Mucosa of descending colon (tissue), 3 donors: Measurements from ENCODE around the gene PPM1B. TPM values are rescaled to one million over a fixed set of nuclear protein-coding genes. Genes with fewer than 3 reads are reported as not detected.

Experiments used
- ATAC-seq: fragments of 200-7000 bp; cut with Tn5 transposase; one replicate; pipeline ENCODE4 v1.9.1; 2020; ENCODE audit warnings: mild to moderate bottlenecking, moderate library complexity
- DNase-seq, 3 donors: peaks; one replicate each; pipeline ENCODE4 v3.0.0-alpha.2; 2020
- H3K36me3 ChIP-seq: fragments of 200-600 bp; one replicate; pipeline ENCODE4 v1.8.0; 2021; ENCODE audit warnings: low read depth, mild to moderate bottlenecking
- H3K4me1 ChIP-seq: fragments of 200-600 bp; one replicate; pipeline ENCODE4 v1.8.0; 2021; ENCODE audit warnings: low read depth, mild to moderate bottlenecking
- H3K4me3 ChIP-seq: fragments of 200-600 bp; one replicate; pipeline ENCODE4 v1.8.0; 2021; ENCODE audit warnings: mild to moderate bottlenecking
- H3K9me3 ChIP-seq: fragments of 200-600 bp; one replicate; pipeline ENCODE4 v1.8.0; 2021; ENCODE audit warnings: mild to moderate bottlenecking
- CTCF ChIP-seq: fragments of 200-600 bp; IDR thresholded peaks from one replicate; pipeline ENCODE4 v1.8.0; 2022; ENCODE audit warnings: antibody characterized with exemption, mild to moderate bottlenecking
- intact Hi-C, 2 donors: fragments of 100-400 bp; cut with DNase I in 1 of 2; cut with micrococcal nuclease in 1 of 2; formaldehyde crosslinking; loops; one replicate each; pipeline versions ENCODE4 v1.11.0 to v1.11.1; 2022; cut with DNase I, micrococcal nuclease
- total RNA-seq, 3 donors: library from RNA; stranded (reverse); fragmentation: NEBNext Ultra II Directional in 2 of 3; extraction: Animal tissue kit (Norgen Biotek cat#: 25700) in 2 of 3; gene quantifications; one replicate each; pipeline versions ENCODE4 v1.2.1 to v1.2.4, GENCODE V29; 2021 to 2023
- donor health status: DM: no; HTN: no; CAD: no; lungs with moderate emphysema.
- donor health status: DM: no; HTN: no; CAD: no.
- donor health status: DM: no; HTN: yes; CAD: no.

PPM1B gene
- total RNA-seq, 3 donors from 2014 or later, result 59.8 to 75.4 (median 65.2) TPM

DNA sequence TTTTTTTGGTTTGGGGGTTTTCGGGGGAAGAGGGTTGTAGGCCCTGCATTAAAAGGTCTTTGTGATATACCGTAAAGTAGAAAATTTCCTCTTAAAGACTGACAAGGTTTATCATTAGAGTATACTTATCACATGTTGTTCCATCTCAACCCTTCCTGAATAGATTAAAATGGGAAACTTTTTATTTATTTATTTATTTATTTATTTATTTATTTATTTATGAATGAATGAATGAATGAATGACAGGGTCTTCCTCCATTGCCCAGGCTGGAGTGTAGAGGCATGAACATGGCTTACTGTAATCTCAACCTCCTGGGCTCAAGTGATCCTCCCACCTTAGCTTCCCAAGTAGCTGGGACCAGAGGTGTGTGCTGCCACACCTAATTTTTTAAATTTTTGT lies 58.1 kb downstream of the PPM1B start:
- DNase-seq (no peak), ATAC-seq (no peak)
- TF ChIP-seq CTCF, result no peak
- H3K36me3 ChIP-seq, result no peaks in the 10 kb centered on the region
- H3K9me3 ChIP-seq, result no peaks in the 10 kb centered on the region
- no peak overlapping the region for H3K4me3 ChIP-seq
- intact Hi-C loops, result no loop called here
- H3K4me1 ChIP-seq, result no peaks in the 10 kb centered on the region

GRCh38 chr2:44230378-44230777 lies 61.7 kb downstream of the PPM1B start:
- no peak for TF ChIP-seq CTCF
- no peaks in the 10 kb centered on the region for H3K4me1 ChIP-seq
- intact Hi-C loops, result no loop called here
- no peaks in the 10 kb centered on the region for H3K36me3 ChIP-seq
- DNase-seq, result no peak
- ATAC-seq, result no peak
- H3K9me3 ChIP-seq, result no peaks in the 10 kb centered on the region
- no peak overlapping the region for H3K4me3 ChIP-seq

GRCh38 chr2:44233450-44234128 lies 64.9 kb downstream of the PPM1B start:
- Histone ChIP-seq H3K4me3 (no peak overlapping the region), H3K9me3 (no peaks in the 10 kb centered on the region), H3K4me1 (no peaks in the 10 kb centered on the region), H3K36me3 (no peaks in the 10 kb centered on the region)
- DNase-seq (no peak), ATAC-seq (peak; percentile 59)
- intact Hi-C loops, result no loop called here
- TF ChIP-seq CTCF, result no peak

DNA sequence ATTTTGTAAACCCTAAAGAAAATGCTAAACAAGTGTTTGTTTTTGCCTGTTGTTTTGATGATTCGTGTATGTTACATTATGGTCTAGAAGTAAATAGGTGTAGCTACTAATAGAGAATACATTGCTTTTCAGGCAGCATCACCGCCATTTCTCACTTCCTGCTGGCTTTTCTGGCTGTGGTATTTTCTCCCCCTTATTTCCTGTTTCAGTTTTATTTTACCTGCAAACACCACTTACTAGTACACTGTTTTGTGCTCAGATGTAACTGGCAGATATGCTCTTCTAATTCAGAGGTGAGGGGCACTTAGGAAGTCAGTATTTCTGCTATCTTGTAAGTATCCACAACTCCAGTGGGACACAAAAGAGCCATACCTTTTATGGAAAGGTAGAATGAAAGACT lies 68.5 kb downstream of the PPM1B start:
- Histone ChIP-seq H3K4me1 (no peaks in the 10 kb centered on the region), H3K9me3 (no peaks in the 10 kb centered on the region), H3K36me3 (no peaks in the 10 kb centered on the region), H3K4me3 (no peak overlapping the region)
- intact Hi-C loops, result no loop called here
- DNase-seq (no peak), ATAC-seq (peak; percentile 64)
- TF ChIP-seq CTCF, result no peak

DNA sequence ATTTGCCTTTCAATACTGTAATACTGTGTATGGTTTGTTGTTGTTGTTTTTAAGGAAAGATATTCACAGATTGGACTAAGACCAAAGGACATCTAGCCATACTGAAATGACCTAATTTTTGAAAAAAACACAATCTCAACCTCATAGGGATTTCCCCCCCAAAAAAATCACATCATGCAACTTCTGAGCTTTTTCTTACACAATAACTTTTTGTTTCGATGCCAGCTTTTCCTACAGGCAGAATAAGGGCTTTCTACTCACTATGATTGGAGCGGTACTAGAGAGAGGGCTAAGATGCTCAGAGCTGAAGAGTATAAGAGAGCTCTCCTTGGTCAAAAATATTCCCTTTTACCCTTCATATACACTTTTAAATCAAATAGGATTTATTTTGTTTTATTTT lies 74.2 kb downstream of the PPM1B start:
- no peak overlapping the region for H3K4me3 ChIP-seq
- intact Hi-C loops, result loop anchor here in 1 of 2 donors (10.0 kb wide), 1 partner anchor 158 kb away; no protein-coding TSS in a partner anchor
- ATAC-seq (no peak), DNase-seq (no peak)
- TF ChIP-seq CTCF, result no peak
- no peaks in the 10 kb centered on the region for H3K36me3 ChIP-seq
- H3K9me3 ChIP-seq, result no peaks in the 10 kb centered on the region
- H3K4me1 ChIP-seq, result peaks cover 9% of the 10 kb centered on the region
